IMR-90 (cell line): ENCODE data around the gene DENND1B. TPM values are rescaled to one million over a fixed set of nuclear protein-coding genes. Genes with fewer than 3 reads are reported as not detected.
A peak's percentile ranks its signal among the peaks of the same experiment; 100 is the strongest.

Experiments used
- ATAC-seq: fragments of 200-7000 bp; cut with Tn5 transposase; 2 replicates; pipeline ENCODE4 v1.9.1; 2020; ENCODE audit warnings: low read depth, mild to moderate bottlenecking, moderate library complexity
- BruUV-seq: library from RNA; stranded (reverse); fragments of 400-500 nt; replicated peaks from 2 replicates; lab custom pipeline; 2021; lab: Mats Ljungman, UMichigan
- CTCF ChIA-PET: fragments of 300-600 bp; formaldehyde crosslinking; extraction: SDS; loops from one replicate; lab custom pipeline; 2021; ENCODE audit warnings: antibody characterized with exemption; lab: Yijun Ruan, JAX
- POLR2A ChIA-PET: fragments of 300-600 bp; sonication (Branson Sonifier 250); formaldehyde crosslinking; loops from one replicate; lab custom pipeline; 2022; ENCODE audit warnings: antibody characterized with exemption; ENCODE audit not compliant: unreplicated experiment; lab: Charles Lee
- DNase-seq: peaks from one replicate; pipeline ENCODE4 v3.0.0; 2013
- H2AFZ ChIP-seq: replicated peaks from 2 replicates; pipeline ENCODE3; 2013; ENCODE audit warnings: low read length, mild to moderate bottlenecking; ENCODE audit not compliant: poor library complexity
- H2AK5ac ChIP-seq: 2 replicates; pipeline ENCODE4 v1.6.1; 2013; ENCODE audit warnings: low read depth, low read length, inconsistent platforms
- H2AK9ac ChIP-seq: replicated peaks from 2 replicates; pipeline ENCODE3; 2013; ENCODE audit warnings: mild to moderate bottlenecking, low read depth, low read length, moderate library complexity; ENCODE audit not compliant: poor library complexity
- H2BK120ac ChIP-seq: 2 replicates; pipeline ENCODE4 v1.6.1; 2013; ENCODE audit warnings: low read depth, low read length, inconsistent platforms
- H2BK15ac ChIP-seq: 3 replicates; pipeline ENCODE4 v1.6.1; 2013; ENCODE audit warnings: low read depth, low read length, inconsistent platforms
- H2BK20ac ChIP-seq: 2 replicates; pipeline ENCODE4 v1.6.1; 2013; ENCODE audit warnings: low read depth, mild to moderate bottlenecking, inconsistent platforms, low read length, moderate library complexity
- H2BK5ac ChIP-seq: 2 replicates; pipeline ENCODE4 v1.6.1; 2013; ENCODE audit warnings: mild to moderate bottlenecking, low read depth, low read length, inconsistent platforms; ENCODE audit not compliant: poor library complexity, severe bottlenecking
- H3K14ac ChIP-seq: replicated peaks from 2 replicates; pipeline ENCODE4 v1.6.1; 2013; ENCODE audit warnings: low read depth, low read length, inconsistent platforms
- H3K18ac ChIP-seq: 2 replicates; pipeline ENCODE4 v1.6.1; 2013; ENCODE audit warnings: low read depth, low read length, control low read depth
- H3K23ac ChIP-seq: 2 replicates; pipeline ENCODE4 v1.6.1; 2013; ENCODE audit warnings: low read depth, low read length, inconsistent platforms
- H3K27ac ChIP-seq: 2 replicates; pipeline ENCODE4 v1.5.1; 2013; ENCODE audit warnings: mild to moderate bottlenecking, control low read depth, low read length; ENCODE audit not compliant: insufficient read depth
- H3K27me3 ChIP-seq: 2 replicates; pipeline ENCODE4 v1.6.1; 2013; ENCODE audit warnings: low read length; ENCODE audit not compliant: control insufficient read depth, insufficient read depth
- H3K36me3 ChIP-seq: 2 replicates; pipeline ENCODE4 v1.6.1; 2013; ENCODE audit warnings: low read length, mixed read lengths; ENCODE audit not compliant: control insufficient read depth, insufficient read depth
- H3K4ac ChIP-seq: 2 replicates; pipeline ENCODE4 v1.6.1; 2013; ENCODE audit warnings: low read depth, low read length, inconsistent platforms
- H3K4me1 ChIP-seq: 2 replicates; pipeline ENCODE4 v1.6.1; 2013; ENCODE audit warnings: low read length, mixed read lengths; ENCODE audit not compliant: control insufficient read depth, insufficient read depth
- H3K4me2 ChIP-seq: 2 replicates; pipeline ENCODE4 v1.6.1; 2013; ENCODE audit warnings: low read depth, mild to moderate bottlenecking, control low read depth, low read length, moderate library complexity
- H3K4me3 ChIP-seq: 2 replicates; pipeline ENCODE4 v1.5.1; 2013; ENCODE audit warnings: low read depth, mild to moderate bottlenecking, control low read depth, low read length, moderate library complexity; ENCODE audit not compliant: insufficient read depth
- H3K56ac ChIP-seq: 2 replicates; pipeline ENCODE4 v1.6.1; 2013; ENCODE audit warnings: low read length, inconsistent platforms; ENCODE audit not compliant: insufficient read depth; ENCODE audit errors: extremely low read depth
- H3K79me1 ChIP-seq, 2 experiments: 2 replicates each; pipeline ENCODE4 v1.6.1; 2013; ENCODE audit warnings: low read length in 2 of 2, inconsistent platforms in 1 of 2, low read depth in 1 of 2
- H3K9ac ChIP-seq: 2 replicates; pipeline ENCODE4 v1.6.1; 2013; ENCODE audit warnings: low read depth, low read length, control low read depth
- H3K9me1 ChIP-seq: 2 replicates; pipeline ENCODE4 v1.6.1; 2013; ENCODE audit warnings: low read length, inconsistent platforms; ENCODE audit not compliant: insufficient read depth
- H3K9me3 ChIP-seq: 2 replicates; pipeline ENCODE4 v1.6.1; 2013; ENCODE audit warnings: low read length; ENCODE audit not compliant: control insufficient read depth, insufficient read depth
- H4K20me1 ChIP-seq: 2 replicates; pipeline ENCODE4 v1.6.1; 2013; ENCODE audit warnings: low read length, inconsistent platforms; ENCODE audit not compliant: insufficient read depth
- H4K5ac ChIP-seq: 2 replicates; pipeline ENCODE4 v1.6.1; 2013; ENCODE audit warnings: mild to moderate bottlenecking, low read depth, low read length, control low read depth
- H4K8ac ChIP-seq, 2 experiments: 2 replicates each; pipeline ENCODE4 v1.6.1; 2013; ENCODE audit warnings: low read depth in 2 of 2, low read length in 2 of 2, control low read depth in 1 of 2, inconsistent platforms in 1 of 2
- H4K91ac ChIP-seq: 2 replicates; pipeline ENCODE4 v1.6.1; 2013; ENCODE audit warnings: low read depth, low read length, inconsistent platforms; ENCODE audit not compliant: insufficient read depth
- CHD1 ChIP-seq: IDR thresholded peaks from 2 replicates; pipeline ENCODE4 v1.6.1; 2012; ENCODE audit warnings: low read depth, low read length, improper control_type of control experiment
- CTCF ChIP-seq: conservative IDR thresholded peaks from 2 replicates; pipeline ENCODE4 v1.5.1; 2012; ENCODE audit warnings: mild to moderate bottlenecking, low read depth, low read length, improper control_type of control experiment
- FOS ChIP-seq: fragments of 150-350 bp; IDR thresholded peaks from 2 replicates; pipeline ENCODE4 v1.6.1; 2016; ENCODE audit warnings: low read depth, low read length
- MAZ ChIP-seq: IDR thresholded peaks from 2 replicates; pipeline ENCODE4 v1.6.1; 2012; ENCODE audit warnings: low read depth, mild to moderate bottlenecking, low read length, improper control_type of control experiment, moderate library complexity, borderline replicate concordance
- MXI1 ChIP-seq: IDR thresholded peaks from 2 replicates; pipeline ENCODE4 v1.6.1; 2012; ENCODE audit warnings: low read depth, mild to moderate bottlenecking, low read length, moderate library complexity, borderline replicate concordance
- POLR2A ChIP-seq: IDR thresholded peaks from 2 replicates; pipeline ENCODE4 v1.6.1; 2012; ENCODE audit warnings: mild to moderate bottlenecking, low read depth, low read length
- RAD21 ChIP-seq: IDR thresholded peaks from 2 replicates; pipeline ENCODE4 v1.6.1; 2012; ENCODE audit warnings: low read length, improper control_type of control experiment
- RCOR1 ChIP-seq: IDR thresholded peaks from 2 replicates; pipeline ENCODE4 v1.6.1; 2012; ENCODE audit warnings: mild to moderate bottlenecking, low read length, improper control_type of control experiment; ENCODE audit not compliant: insufficient replicate concordance
- RFX5 ChIP-seq: IDR thresholded peaks from 2 replicates; pipeline ENCODE4 v1.8.0; 2012; ENCODE audit warnings: low read depth, mild to moderate bottlenecking, low read length, moderate library complexity
- SMC3 ChIP-seq: fragments of 150-350 bp; IDR thresholded peaks from 2 replicates; pipeline ENCODE4 v1.6.1; 2016; ENCODE audit warnings: low read depth, mild to moderate bottlenecking, antibody characterized with exemption, low read length, moderate library complexity
- USF2 ChIP-seq: fragments of 150-350 bp; IDR thresholded peaks from 2 replicates; pipeline ENCODE4 v1.6.1; 2017; ENCODE audit warnings: mild to moderate bottlenecking, antibody characterized with exemption, low read length, low read depth
- WGBS, 2 experiments: methylation state at CpG; one replicate each; pipeline versions ENCODE4 v1.1.5 to v1.1.7; 2013; ENCODE audit warnings: missing lambda C conversion rate in 2 of 2; ENCODE audit not compliant: insufficient read length in 1 of 2; ENCODE audit errors: extremely low coverage in 2 of 2; 5-methylcytosine and 5-hydroxymethylcytosine counted together
- dilution Hi-C: fragments of 300-500 bp; cut with HindIII; formaldehyde crosslinking; loops from one replicate; pipeline ENCODE4 v1.14.3; 2018; ENCODE audit warnings: low sequenced_read_pairs; ENCODE audit not compliant: unreplicated experiment
- in situ Hi-C: fragments of 300-500 bp; cut with MboI; formaldehyde crosslinking; loops from 3 replicates; pipeline ENCODE4 v1.14.3; 2019; ENCODE audit warnings: low sequenced_read_pairs, inconsistent platforms, mixed read lengths
- intact Hi-C: fragments of 100-400 bp; cut with micrococcal nuclease; formaldehyde crosslinking; loops from 2 replicates; pipeline ENCODE4 v1.10.0; 2022
- polyA plus RNA-seq, 3 experiments: library from polyadenylated mRNA; depleted of rRNA; stranded (reverse); fragments of >200 nt; gene quantifications; 2 replicates each; pipeline ENCODE4 v1.2.3, GENCODE V29; 2012; ENCODE audit warnings: low replicate concordance in 1 of 3
- total RNA-seq: library from RNA; depleted of rRNA; stranded (reverse); fragments of >200 nt; gene quantifications from 2 replicates; pipeline ENCODE4 v1.2.3, GENCODE V29; 2012
- TF ChIP-seq, protein P1 (sequence below): fragments of 150-350 bp; IDR thresholded peaks from 2 replicates; pipeline ENCODE4 v1.6.1; 2016; ENCODE audit warnings: low read depth, mild to moderate bottlenecking, low read length, moderate library complexity, borderline replicate concordance

Gene DENND1B
- total and polyA plus RNA-seq, 2 of the 4 experiments (the other 2 are of a cell fraction) = 4.0 to 24.2 TPM

- H4K8ac ChIP-seq = no peak overlapping the region
- no peak overlapping the region for H2BK120ac ChIP-seq
- no peaks in the 10 kb centered on the region for H3K4me1 ChIP-seq
- no peak overlapping the region for H4K5ac ChIP-seq
- H3K79me1 ChIP-seq = no peaks in the 10 kb centered on the region
- ChIA-PET POLR2A (no interaction called here), CTCF (no interaction called here)
- no peak overlapping the region for H2BK15ac ChIP-seq
- no peak overlapping the region for H2AFZ ChIP-seq
- H3K14ac ChIP-seq = no peak overlapping the region
- peak; percentile 56 for ATAC-seq
- in situ Hi-C loops (no loop called here), intact Hi-C loops (no loop called here), dilution Hi-C loops (no loop called here)
- H2BK5ac ChIP-seq = no peak overlapping the region
- WGBS, 2 experiments = no CpG with 5 or more reads among the region's 1 CpG
- no peak for TF ChIP-seq SMC3
- no peak for TF ChIP-seq POLR2A
- no peak for TF ChIP-seq USF2
- no peak for TF ChIP-seq RAD21
- no peak for TF ChIP-seq RCOR1
- TF ChIP-seq MAZ = no peak
- TF ChIP-seq, protein P1, sequence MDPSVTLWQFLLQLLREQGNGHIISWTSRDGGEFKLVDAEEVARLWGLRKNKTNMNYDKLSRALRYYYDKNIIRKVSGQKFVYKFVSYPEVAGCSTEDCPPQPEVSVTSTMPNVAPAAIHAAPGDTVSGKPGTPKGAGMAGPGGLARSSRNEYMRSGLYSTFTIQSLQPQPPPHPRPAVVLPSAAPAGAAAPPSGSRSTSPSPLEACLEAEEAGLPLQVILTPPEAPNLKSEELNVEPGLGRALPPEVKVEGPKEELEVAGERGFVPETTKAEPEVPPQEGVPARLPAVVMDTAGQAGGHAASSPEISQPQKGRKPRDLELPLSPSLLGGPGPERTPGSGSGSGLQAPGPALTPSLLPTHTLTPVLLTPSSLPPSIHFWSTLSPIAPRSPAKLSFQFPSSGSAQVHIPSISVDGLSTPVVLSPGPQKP = no peak
- no peak for TF ChIP-seq RFX5
- no peak for TF ChIP-seq FOS
- TF ChIP-seq MXI1 = no peak
- no peak for TF ChIP-seq CHD1
- no peak for TF ChIP-seq CTCF
- no peaks in the 10 kb centered on the region for H3K27me3 ChIP-seq
- H3K36me3 ChIP-seq = no peaks in the 10 kb centered on the region
- H4K91ac ChIP-seq = no peak overlapping the region
- no peak overlapping the region for H2BK20ac ChIP-seq
- no TSS peak for BruUV-seq
- no peaks in the 10 kb centered on the region for H4K20me1 ChIP-seq
- no peak overlapping the region for H3K9ac ChIP-seq
- H3K9me1 ChIP-seq = no peaks in the 10 kb centered on the region
- no peak overlapping the region for H3K56ac ChIP-seq
- no peak overlapping the region for H3K23ac ChIP-seq
- H3K4ac ChIP-seq = no peak overlapping the region
- no peak overlapping the region for H3K27ac ChIP-seq
- no peak overlapping the region for H2AK5ac ChIP-seq
- H3K4me2 ChIP-seq = no peak overlapping the region
- H3K18ac ChIP-seq = no peak overlapping the region
- H3K9me3 ChIP-seq = no peaks in the 10 kb centered on the region
- DNase-seq = peak; percentile 5
- no peak overlapping the region for H3K4me3 ChIP-seq
- H2AK9ac ChIP-seq = no peak overlapping the region
Measured at GRCh38 chr1:197559244-197559643, 216.0 kb downstream of the DENND1B start.
